Dermis blood vessel endothelial cell (primary cell): Measurements from ENCODE around the gene ASMTL. TPM values are rescaled to one million over a fixed set of nuclear protein-coding genes. Genes with fewer than 3 reads are reported as not detected.
A peak's percentile ranks its signal among the peaks of the same experiment; 100 is the strongest.
"Not testable (repeated sequence)": the region's sequence is repeated elsewhere in the genome, so short reads cannot be mapped to it uniquely, and the experiment has no call there.

Experiments used
- DNase-seq: peaks from one replicate; pipeline ENCODE4 v3.0.0; 2010
- total RNA-seq: library from RNA; depleted of rRNA; stranded (reverse); fragments of >200 nt; gene quantifications from 2 replicates; pipeline ENCODE4 v1.2.3, GENCODE V29; 2014

Gene ASMTL
- total RNA-seq, 1 donor from 2014 or later = 9.7 TPM

GRCh38 chrX:1453951-1454785 is 1.5 kb upstream of the ASMTL start:
- peak; percentile 92 for DNase-seq

DNA sequence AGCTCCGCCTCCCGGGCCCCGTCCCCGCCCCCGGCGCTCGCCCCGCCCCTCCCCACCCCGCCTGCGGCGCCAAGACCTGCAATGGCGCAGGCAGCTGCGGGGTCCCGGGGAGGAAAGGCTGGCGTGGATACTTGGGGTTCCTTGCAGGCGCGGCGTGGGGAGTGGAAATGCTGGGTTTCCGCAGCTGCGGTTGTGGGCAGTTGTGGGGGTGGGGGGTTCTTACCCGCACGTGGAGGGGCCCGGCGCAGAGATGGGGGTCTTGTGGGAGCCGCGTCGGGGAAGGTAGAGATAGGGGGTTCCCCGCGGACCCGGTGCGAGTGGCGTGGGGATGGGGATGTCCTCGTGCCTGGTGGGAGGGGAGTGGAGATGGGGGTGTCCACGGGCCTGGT is 680 bp upstream of the ASMTL start:
- DNase-seq = no peak

GRCh38 chrX:1451661-1452515 is 821 bp downstream of the ASMTL start:
- DNase-seq = no peak

GRCh38 chrX:1451251-1451660 is 1.5 kb downstream of the ASMTL start:
- no peak for DNase-seq

- no peak for DNase-seq
Measured at GRCh38 chrX:1450361-1451161, 2.1 kb downstream of the ASMTL start.

GRCh38 chrX:1449823-1450149 is 2.9 kb downstream of the ASMTL start:
- no peak for DNase-seq

GRCh38 chrX:1449036-1449822 is 3.5 kb downstream of the ASMTL start:
- DNase-seq = no peak

- not testable (repeated sequence) for DNase-seq
Measured at GRCh38 chrX:1448573-1449001, 4.1 kb downstream of the ASMTL start.

- DNase-seq = not testable (repeated sequence)
Measured at GRCh38 chrX:1447969-1448572, 4.6 kb downstream of the ASMTL start.

- DNase-seq = not testable (repeated sequence)
Measured at GRCh38 chrX:1446984-1447968, 5.4 kb downstream of the ASMTL start.

DNA sequence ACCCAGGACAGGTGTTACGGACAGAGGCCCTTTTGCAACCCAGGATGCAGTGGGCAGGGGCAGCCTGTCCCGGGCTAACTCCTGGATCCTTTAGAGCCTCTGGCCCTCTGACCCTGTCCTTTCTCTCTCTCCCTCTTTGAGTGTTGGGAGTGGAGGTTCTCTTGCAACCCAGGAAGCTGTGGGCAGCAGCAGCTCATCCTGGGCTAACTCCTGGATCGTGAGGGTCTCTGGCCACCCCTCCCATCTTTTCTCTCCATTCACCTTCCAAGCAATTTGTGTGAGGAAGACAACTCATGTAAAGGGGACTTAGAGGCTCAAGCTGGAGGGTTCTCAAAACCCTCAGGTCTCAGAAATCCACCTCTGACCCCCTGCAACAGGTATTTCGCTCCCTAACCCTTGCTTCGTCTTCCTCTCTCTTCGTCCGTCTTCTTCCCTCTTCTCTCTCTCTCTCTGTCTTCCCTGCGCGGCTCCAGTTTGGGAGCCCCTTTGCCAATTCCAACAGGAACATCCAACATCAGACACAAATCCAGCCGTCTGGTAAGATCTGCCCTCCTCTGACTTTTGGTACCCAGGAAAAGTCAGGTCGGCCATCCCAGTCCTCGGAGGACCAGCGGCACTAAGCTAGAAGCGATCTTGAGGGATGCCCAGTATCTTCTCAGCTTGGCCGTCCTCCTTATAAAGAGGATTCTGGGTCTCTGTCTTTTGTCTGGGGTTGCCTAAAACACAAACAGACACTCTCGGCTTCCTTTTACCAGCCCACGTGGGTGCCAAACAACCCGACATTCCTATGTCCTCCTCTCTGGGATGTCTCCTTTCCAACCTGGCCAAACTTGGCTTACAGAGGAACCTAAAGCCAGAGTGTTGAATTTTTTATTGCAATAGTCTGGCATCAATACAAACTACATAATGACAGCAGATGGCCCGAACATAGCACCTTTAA is 7.9 kb downstream of the ASMTL start:
- no peak for DNase-seq

- no peak for DNase-seq
Measured at GRCh38 chrX:1443496-1444075, 9.1 kb downstream of the ASMTL start.

GRCh38 chrX:1442724-1443367 is 9.9 kb downstream of the ASMTL start:
- no peak for DNase-seq

GRCh38 chrX:1442016-1442665 is 10.6 kb downstream of the ASMTL start:
- no peak for DNase-seq

DNA sequence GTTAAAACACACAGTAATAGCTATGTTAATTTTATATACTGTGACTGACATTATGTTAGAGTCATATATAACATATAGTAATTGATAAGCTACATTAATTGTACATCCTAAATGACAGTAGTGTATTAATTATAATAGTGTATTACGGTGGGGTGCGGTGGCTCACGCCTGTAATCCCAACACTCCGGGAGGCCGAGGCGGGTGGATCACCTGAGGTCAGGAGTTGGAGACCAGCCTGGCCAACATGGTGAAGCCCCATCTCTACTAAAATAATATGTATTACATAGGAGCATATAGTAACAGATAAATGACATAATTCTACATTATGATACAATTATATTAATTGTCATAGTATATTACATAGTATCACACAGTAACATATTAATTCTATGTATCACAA is 12.2 kb downstream of the ASMTL start:
- no peak for DNase-seq

- no peak for DNase-seq
Measured at GRCh38 chrX:1435241-1435895, 17.3 kb downstream of the ASMTL start.

GRCh38 chrX:1434871-1435240 is 17.9 kb downstream of the ASMTL start:
- DNase-seq = no peak
